ENCODE data around the gene GNG4. TPM values are rescaled to one million over a fixed set of nuclear protein-coding genes. Genes with fewer than 3 reads are reported as not detected.
A peak's percentile ranks its signal among the peaks of the same experiment; 100 is the strongest.

Gene GNG4
- total and polyA plus RNA-seq, 2 experiments from 2014 or later, result 0.32 to 1.2 TPM

GRCh38 chr1:235614442-235614954 lies 35.1 kb downstream of the GNG4 start:
- H3K27ac ChIP-seq, result no peak overlapping the region
- no peaks in the 10 kb centered on the region for H3K79me2 ChIP-seq (ENCODE audit: insufficient read depth)
- H3F3A ChIP-seq (ENCODE audit: insufficient read depth), result 0 out of 2 replicates have a peak, but pooled peaks cover 6% of the 10 kb centered on the region
- H3K27me3 ChIP-seq (replicated peaks; ENCODE audit: insufficient read depth), result no peaks in the 10 kb centered on the region
- H3K9me2 ChIP-seq (ENCODE audit: insufficient read depth), result no peaks in the 10 kb centered on the region
- 85% methylated on average over 7 of the region's 7 CpGs for WGBS, 2 experiments (ENCODE audit: low coverage in 1 of 2, low lambda C conversion rate in 2 of 2, missing lambda C conversion rate in 2 of 2)
- H2AFZ ChIP-seq, result no peak overlapping the region
- no peak overlapping the region for H3K4me3 ChIP-seq
- TF ChIP-seq EZH2 (IDR thresholded peaks at IDR 0.05; ENCODE audit: insufficient read depth, poor library complexity, severe bottlenecking), result no peak
- H3K9me3 ChIP-seq (ENCODE audit: low read depth), result no peaks in the 10 kb centered on the region
- in situ Hi-C loops (cut with MboI), result no loop called here
- H3K36me3 ChIP-seq (ENCODE audit: low read depth), result no peaks in the 10 kb centered on the region
- DNase-seq, result no peak
- H3K4me2 ChIP-seq (ENCODE audit: unreplicated experiment), result no peak overlapping the region
- no peak overlapping the region for H3K9ac ChIP-seq
- no peaks in the 10 kb centered on the region for H4K20me1 ChIP-seq (ENCODE audit: insufficient read depth)
- peaks cover 20% of the 10 kb centered on the region for H3K4me1 ChIP-seq (ENCODE audit: insufficient read depth)

- TF ChIP-seq EZH2phosphoT487 (IDR thresholded peaks at IDR 0.05; ENCODE audit: insufficient read depth, low read depth) (no peak), EZH2 (IDR thresholded peaks at IDR 0.05; ENCODE audit: insufficient read depth, poor library complexity, severe bottlenecking) (no peak)
- in situ Hi-C loops (cut with MboI), result no loop called here
- WGBS, 2 experiments (ENCODE audit: low coverage in 1 of 2, low lambda C conversion rate in 2 of 2, missing lambda C conversion rate in 2 of 2), result 79 to 86% methylated on average over 2 of the region's 2 CpGs
Measured at GRCh38 chr1:235613602-235614001, 36.0 kb downstream of the GNG4 start.

DNA sequence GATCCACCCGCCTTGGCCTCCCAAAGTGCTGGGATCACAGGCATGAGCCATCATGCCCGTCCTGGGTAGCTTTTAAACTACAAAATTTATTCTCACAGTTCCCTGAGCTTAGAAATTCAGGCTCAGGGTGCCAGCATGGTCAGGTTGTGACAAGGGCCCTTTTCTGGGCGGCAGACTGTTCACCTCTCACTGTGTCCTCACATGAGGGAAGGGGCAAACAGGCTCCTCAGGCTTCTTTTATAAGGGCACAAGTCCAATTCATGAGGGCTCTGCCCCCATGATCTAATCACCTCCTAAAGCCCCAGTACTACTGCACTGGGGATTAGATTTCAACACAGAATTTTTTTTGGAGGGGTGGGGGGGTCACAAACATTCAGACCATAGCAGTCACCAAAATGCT lies 36.8 kb downstream of the GNG4 start:
- H3K9ac ChIP-seq, result no peak overlapping the region
- H3K4me3 ChIP-seq, result no peak overlapping the region
- WGBS, 2 experiments (ENCODE audit: low coverage in 1 of 2, low lambda C conversion rate in 2 of 2, missing lambda C conversion rate in 2 of 2), result 46 to 61% methylated on average over 3 of the region's 3 CpGs
- no peak overlapping the region for H2AFZ ChIP-seq
- H3K27me3 ChIP-seq (replicated peaks; ENCODE audit: insufficient read depth), result no peaks in the 10 kb centered on the region
- DNase-seq, result no peak
- no peak overlapping the region for H3K27ac ChIP-seq
- H3K4me1 ChIP-seq (ENCODE audit: insufficient read depth), result peaks cover 6% of the 10 kb centered on the region; the same call in 1 of the 2 replicates
- no peaks in the 10 kb centered on the region for H3K9me3 ChIP-seq (ENCODE audit: low read depth)
- no peaks in the 10 kb centered on the region for H3F3A ChIP-seq (ENCODE audit: insufficient read depth)
- TF ChIP-seq EZH2phosphoT487 (IDR thresholded peaks at IDR 0.05; ENCODE audit: insufficient read depth, low read depth) (no peak), EZH2 (IDR thresholded peaks at IDR 0.05; ENCODE audit: insufficient read depth, poor library complexity, severe bottlenecking) (no peak)
- H4K20me1 ChIP-seq (ENCODE audit: insufficient read depth), result no peaks in the 10 kb centered on the region
- no peaks in the 10 kb centered on the region for H3K36me3 ChIP-seq (ENCODE audit: low read depth)
- H3K4me2 ChIP-seq (ENCODE audit: unreplicated experiment), result no peak overlapping the region
- in situ Hi-C loops (cut with MboI), result no loop called here
- H3K9me2 ChIP-seq (ENCODE audit: insufficient read depth), result no peaks in the 10 kb centered on the region
- H3K79me2 ChIP-seq (ENCODE audit: insufficient read depth), result no peaks in the 10 kb centered on the region

More at GRCh38 chr1:235613602-235614001, 36.0 kb downstream of the GNG4 start:
- Histone ChIP-seq H3K9me3 (ENCODE audit: low read depth) (no peaks in the 10 kb centered on the region), H2AFZ (no peak overlapping the region), H3K79me2 (ENCODE audit: insufficient read depth) (no peaks in the 10 kb centered on the region), H3K9ac (no peak overlapping the region), H3F3A (ENCODE audit: insufficient read depth) (0 out of 2 replicates have a peak, but pooled peaks cover 6% of the 10 kb centered on the region), H4K20me1 (ENCODE audit: insufficient read depth) (no peaks in the 10 kb centered on the region), H3K27ac (no peak overlapping the region), H3K27me3 (replicated peaks; ENCODE audit: insufficient read depth) (no peaks in the 10 kb centered on the region), H3K4me1 (ENCODE audit: insufficient read depth) (peaks cover 15% of the 10 kb centered on the region), H3K9me2 (ENCODE audit: insufficient read depth) (no peaks in the 10 kb centered on the region), H3K4me2 (ENCODE audit: unreplicated experiment) (no peak overlapping the region), H3K36me3 (ENCODE audit: low read depth) (no peaks in the 10 kb centered on the region), H3K4me3 (no peak overlapping the region)
- DNase-seq, result no peak

- H3K36me3 ChIP-seq (ENCODE audit: low read depth), result no peaks in the 10 kb centered on the region
- H3K4me2 ChIP-seq (ENCODE audit: unreplicated experiment), result no peak overlapping the region
- no peak overlapping the region for H3K27ac ChIP-seq
- no peaks in the 10 kb centered on the region for H3K27me3 ChIP-seq (replicated peaks; ENCODE audit: insufficient read depth)
- H3K9me2 ChIP-seq (ENCODE audit: insufficient read depth), result no peaks in the 10 kb centered on the region
- H3K4me3 ChIP-seq, result no peak overlapping the region
- no peak for DNase-seq
- no peaks in the 10 kb centered on the region for H3F3A ChIP-seq (ENCODE audit: insufficient read depth)
- no peaks in the 10 kb centered on the region for H3K9me3 ChIP-seq (ENCODE audit: low read depth)
- no peaks in the 10 kb centered on the region for H3K4me1 ChIP-seq (ENCODE audit: insufficient read depth)
- no peak overlapping the region for H2AFZ ChIP-seq
- in situ Hi-C loops (cut with MboI), result no loop called here
- H3K79me2 ChIP-seq (ENCODE audit: insufficient read depth), result no peaks in the 10 kb centered on the region
- H3K9ac ChIP-seq, result no peak overlapping the region
- 68 to 75% methylated on average over 6 of the region's 6 CpGs for WGBS, 2 experiments (ENCODE audit: low coverage in 1 of 2, low lambda C conversion rate in 2 of 2, missing lambda C conversion rate in 2 of 2)
- TF ChIP-seq EZH2 (IDR thresholded peaks at IDR 0.05; ENCODE audit: insufficient read depth, poor library complexity, severe bottlenecking), result no peak
- no peak for TF ChIP-seq EZH2phosphoT487 (IDR thresholded peaks at IDR 0.05; ENCODE audit: insufficient read depth, low read depth)
- no peaks in the 10 kb centered on the region for H4K20me1 ChIP-seq (ENCODE audit: insufficient read depth)
Measured at GRCh38 chr1:235610157-235610556, 39.4 kb downstream of the GNG4 start.

DNA sequence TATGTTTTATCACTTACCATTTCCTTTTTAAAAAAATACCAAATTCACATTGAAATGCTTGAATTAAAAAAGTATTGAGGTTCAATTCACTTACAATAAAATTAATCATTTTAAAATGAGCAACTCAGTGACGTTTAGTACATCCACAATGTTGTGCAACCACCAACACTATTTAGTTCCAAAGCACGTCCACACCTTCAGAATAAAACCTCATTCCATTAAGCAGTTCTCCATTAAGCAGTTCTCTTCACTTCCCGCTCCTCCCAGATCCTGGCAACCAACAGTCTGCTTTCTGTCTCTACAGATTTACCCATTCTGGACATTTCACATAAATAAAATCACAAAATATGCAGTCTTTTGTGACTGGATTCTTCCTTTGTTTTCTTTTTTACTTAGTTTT lies 41.3 kb downstream of the GNG4 start:
- TF ChIP-seq EZH2 (IDR thresholded peaks at IDR 0.05; ENCODE audit: insufficient read depth, poor library complexity, severe bottlenecking), result no peak
- 18 to 19% methylated on average over 3 of the region's 3 CpGs for WGBS, 2 experiments (ENCODE audit: low coverage in 1 of 2, low lambda C conversion rate in 2 of 2, missing lambda C conversion rate in 2 of 2)
- no peak overlapping the region for H3K4me2 ChIP-seq (ENCODE audit: unreplicated experiment)

More for the DNA sequence above, 41.3 kb downstream of the GNG4 start:
- Histone ChIP-seq H2AFZ (no peak overlapping the region), H3K9me2 (ENCODE audit: insufficient read depth) (no peaks in the 10 kb centered on the region), H3K4me3 (no peak overlapping the region), H3K9me3 (ENCODE audit: low read depth) (no peaks in the 10 kb centered on the region), H3K36me3 (ENCODE audit: low read depth) (no peaks in the 10 kb centered on the region), H4K20me1 (ENCODE audit: insufficient read depth) (no peaks in the 10 kb centered on the region), H3K79me2 (ENCODE audit: insufficient read depth) (no peaks in the 10 kb centered on the region), H3K9ac (no peak overlapping the region), H3K4me1 (ENCODE audit: insufficient read depth) (no peaks in the 10 kb centered on the region), H3F3A (ENCODE audit: insufficient read depth) (no peaks in the 10 kb centered on the region), H3K27ac (no peak overlapping the region), H3K27me3 (replicated peaks; ENCODE audit: insufficient read depth) (no peaks in the 10 kb centered on the region)
- in situ Hi-C loops (cut with MboI), result no loop called here
- peak; percentile 14 for DNase-seq

Data from GM23248 (cell line).